Mesothelial cell of epicardium (in vitro differentiated cells): ENCODE results near the gene CAPRIN2. TPM values are rescaled to one million over a fixed set of nuclear protein-coding genes. Genes with fewer than 3 reads are reported as not detected.
A peak's percentile ranks its signal among the peaks of the same experiment; 100 is the strongest.

Source experiments
- DNase-seq, 2 experiments: peaks; one replicate each; pipeline ENCODE4 v3.0.0; 2021; ENCODE audit warnings: low spot score in 2 of 2; ENCODE audit not compliant: unreplicated experiment in 2 of 2
- H3K27ac Mint-ChIP-seq: 2 replicates; pipeline ENCODE4 v1.8.0; 2021; ENCODE audit warnings: mixed read lengths
- H3K27me3 Mint-ChIP-seq: 2 replicates; pipeline ENCODE4 v1.8.0; 2021; ENCODE audit warnings: low read depth, mixed read lengths
- H3K36me3 Mint-ChIP-seq: 2 replicates; pipeline ENCODE4 v1.8.0; 2021; ENCODE audit warnings: mixed read lengths
- H3K4me1 Mint-ChIP-seq: 2 replicates; pipeline ENCODE4 v1.8.0; 2021; ENCODE audit warnings: mixed read lengths
- H3K4me3 Mint-ChIP-seq: 2 replicates; pipeline ENCODE4 v1.8.0; 2021; ENCODE audit warnings: mild to moderate bottlenecking, moderate library complexity, mixed read lengths
- H3K9me3 Mint-ChIP-seq: 2 replicates; pipeline ENCODE4 v1.8.0; 2021; ENCODE audit warnings: mixed read lengths
- total RNA-seq: library from RNA; stranded (reverse); gene quantifications from 3 replicates; pipeline ENCODE4 v1.2.1, GENCODE V29; 2021
- TF ChIP-seq, protein P1 (sequence below): fragments of 200-600 bp; sonication (generic); IDR thresholded peaks from one replicate; pipeline ENCODE4 v1.5.0; 2021; ENCODE audit warnings: antibody characterized with exemption; ENCODE audit not compliant: unreplicated experiment

CAPRIN2 gene
- total RNA-seq, 1 donor from 2014 or later: 41.4 TPM

DNA sequence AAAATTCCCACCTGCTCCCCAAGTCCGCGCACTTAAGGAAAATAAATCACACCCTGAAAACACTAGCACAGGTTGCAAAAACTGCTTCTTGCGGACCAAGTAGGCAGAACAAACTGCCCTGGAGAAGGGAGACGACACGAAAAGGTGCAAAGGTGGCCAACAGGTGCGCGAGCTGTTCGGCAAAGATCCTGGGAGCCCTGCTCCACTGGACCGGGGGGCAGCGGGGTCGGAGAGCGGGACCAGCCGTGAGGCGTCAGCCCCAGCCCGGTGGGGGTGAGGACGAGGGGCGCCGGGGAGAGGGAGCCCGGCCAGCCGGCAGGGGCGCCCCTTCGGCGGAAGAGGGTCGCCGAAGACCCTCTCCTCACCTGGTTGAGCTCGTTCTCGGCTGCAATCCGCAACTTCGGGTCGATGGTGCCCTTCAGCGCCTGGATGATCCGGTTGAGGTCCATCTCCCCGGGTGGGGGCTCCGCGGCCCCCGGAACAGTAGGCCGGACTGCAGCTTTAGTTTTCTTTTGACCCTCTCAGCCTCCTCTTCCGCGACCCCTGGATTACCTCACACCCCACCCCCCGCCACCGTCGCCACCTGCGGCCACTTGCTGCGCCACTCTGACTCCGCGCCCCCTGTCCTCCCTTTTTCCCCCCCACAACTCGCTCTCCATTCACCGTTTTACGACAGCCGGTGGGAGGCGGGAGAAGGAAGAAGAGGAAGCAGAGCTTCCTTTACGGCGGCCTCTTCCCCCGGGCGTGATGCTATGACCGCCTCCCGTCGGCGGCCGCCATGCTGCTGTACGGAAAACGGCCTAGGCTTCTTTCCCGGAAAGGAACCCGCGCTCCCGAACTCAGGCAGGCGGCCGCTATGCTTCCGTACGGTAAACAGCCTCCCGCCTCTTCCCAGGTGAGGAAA lies 59.3 kb downstream of the CAPRIN2 start, which contains the start of gene IPO8:
Gene IPO8, minus strand, starts transcription at position 671 of the 904 bp plus-strand sequence. Its CDS starts 222 bp downstream, at position 449.
- TF ChIP-seq, protein P1, sequence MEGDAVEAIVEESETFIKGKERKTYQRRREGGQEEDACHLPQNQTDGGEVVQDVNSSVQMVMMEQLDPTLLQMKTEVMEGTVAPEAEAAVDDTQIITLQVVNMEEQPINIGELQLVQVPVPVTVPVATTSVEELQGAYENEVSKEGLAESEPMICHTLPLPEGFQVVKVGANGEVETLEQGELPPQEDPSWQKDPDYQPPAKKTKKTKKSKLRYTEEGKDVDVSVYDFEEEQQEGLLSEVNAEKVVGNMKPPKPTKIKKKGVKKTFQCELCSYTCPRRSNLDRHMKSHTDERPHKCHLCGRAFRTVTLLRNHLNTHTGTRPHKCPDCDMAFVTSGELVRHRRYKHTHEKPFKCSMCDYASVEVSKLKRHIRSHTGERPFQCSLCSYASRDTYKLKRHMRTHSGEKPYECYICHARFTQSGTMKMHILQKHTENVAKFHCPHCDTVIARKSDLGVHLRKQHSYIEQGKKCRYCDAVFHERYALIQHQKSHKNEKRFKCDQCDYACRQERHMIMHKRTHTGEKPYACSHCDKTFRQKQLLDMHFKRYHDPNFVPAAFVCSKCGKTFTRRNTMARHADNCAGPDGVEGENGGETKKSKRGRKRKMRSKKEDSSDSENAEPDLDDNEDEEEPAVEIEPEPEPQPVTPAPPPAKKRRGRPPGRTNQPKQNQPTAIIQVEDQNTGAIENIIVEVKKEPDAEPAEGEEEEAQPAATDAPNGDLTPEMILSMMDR: peak; percentile 34
- H3K27ac Mint-ChIP-seq: peak within 1 kb of the TSS; percentile 89

DNA sequence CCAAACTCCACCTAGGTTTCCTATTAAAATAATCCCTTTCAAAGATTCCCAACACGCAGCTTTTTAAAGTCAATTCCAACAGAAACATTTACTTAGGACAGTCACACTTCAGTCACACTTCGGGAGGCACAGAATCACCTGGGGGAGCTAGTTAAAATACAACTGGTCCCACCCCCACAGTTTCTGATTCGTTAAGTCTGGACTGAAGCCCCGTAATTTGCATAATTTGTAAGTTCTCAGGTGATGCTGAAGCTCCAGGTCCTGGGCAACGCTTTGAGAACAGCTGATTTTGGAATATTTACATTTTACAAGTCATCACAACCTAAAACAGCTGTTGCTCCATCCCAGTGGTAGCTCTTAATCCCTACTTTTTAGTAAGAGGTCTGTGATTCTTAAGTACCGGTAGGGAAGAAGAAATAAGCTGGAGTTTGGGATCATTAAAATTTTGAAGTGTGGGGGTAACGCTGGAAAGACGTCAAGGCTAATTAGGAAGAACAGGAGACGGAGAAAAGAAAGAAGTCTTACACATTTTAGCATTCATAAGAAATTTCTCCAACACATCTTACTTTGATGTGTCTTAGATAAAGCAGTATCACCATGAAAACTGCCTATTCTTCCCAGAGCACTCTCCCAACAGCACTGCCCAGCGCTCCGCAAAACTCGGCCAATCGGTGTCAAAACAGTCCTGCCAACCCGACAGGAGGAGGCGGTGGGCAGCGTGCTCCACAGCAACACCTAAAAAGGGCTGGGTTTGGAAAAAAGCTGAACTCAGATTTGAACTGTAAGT lies 60.1 kb downstream of the CAPRIN2 start:
- Mint-ChIP-seq H3K36me3 (no peaks in the 10 kb centered on the region), H3K9me3 (no peaks in the 10 kb centered on the region), H3K4me1 (peaks cover 34% of the 10 kb centered on the region), H3K27ac (peak overlapping the region; percentile 79), H3K4me3 (peak overlapping the region; percentile 94), H3K27me3 (no peaks in the 10 kb centered on the region)
- peak in 1 of 2 experiments; percentile 51 for DNase-seq
- TF ChIP-seq, protein P1: no peak

More for the DNA sequence above, 59.3 kb downstream of the CAPRIN2 start, which contains the start of gene IPO8:
- peak; percentile 76 to 88 for DNase-seq
- Mint-ChIP-seq H3K9me3 (no peaks in the 10 kb centered on the region), H3K27me3 (no peaks in the 10 kb centered on the region), H3K4me1 (peaks cover 34% of the 10 kb centered on the region), H3K36me3 (no peaks in the 10 kb centered on the region), H3K4me3 (peak within 1 kb of the TSS; percentile 94)

DNA sequence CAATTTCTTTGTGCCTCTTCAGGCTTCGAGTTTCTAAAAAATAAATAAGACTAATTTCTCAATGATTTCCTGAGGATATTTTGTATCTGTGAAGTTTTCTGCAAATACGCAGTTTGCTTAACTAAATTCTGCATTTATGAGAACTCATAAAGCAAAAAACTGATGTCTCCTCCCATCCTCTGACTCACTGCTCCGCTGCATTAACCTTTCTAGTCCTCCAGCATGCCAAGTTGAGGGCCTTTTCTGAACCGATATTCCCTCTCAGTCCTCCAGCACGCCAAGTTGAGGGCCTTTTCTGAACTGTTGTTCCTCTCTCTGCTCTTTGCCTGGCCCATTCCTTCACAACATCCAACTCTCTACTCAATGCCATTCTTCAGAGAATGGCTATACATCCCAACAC lies 62.3 kb downstream of the CAPRIN2 start:
- H3K36me3 Mint-ChIP-seq: peaks cover under 1% of the 10 kb centered on the region
- no peak overlapping the region for H3K27ac Mint-ChIP-seq
- H3K27me3 Mint-ChIP-seq: no peaks in the 10 kb centered on the region
- H3K4me1 Mint-ChIP-seq: peaks cover 34% of the 10 kb centered on the region
- DNase-seq: no peak
- no peaks in the 10 kb centered on the region for H3K9me3 Mint-ChIP-seq
- TF ChIP-seq, protein P1: no peak
- no peak overlapping the region for H3K4me3 Mint-ChIP-seq

DNA sequence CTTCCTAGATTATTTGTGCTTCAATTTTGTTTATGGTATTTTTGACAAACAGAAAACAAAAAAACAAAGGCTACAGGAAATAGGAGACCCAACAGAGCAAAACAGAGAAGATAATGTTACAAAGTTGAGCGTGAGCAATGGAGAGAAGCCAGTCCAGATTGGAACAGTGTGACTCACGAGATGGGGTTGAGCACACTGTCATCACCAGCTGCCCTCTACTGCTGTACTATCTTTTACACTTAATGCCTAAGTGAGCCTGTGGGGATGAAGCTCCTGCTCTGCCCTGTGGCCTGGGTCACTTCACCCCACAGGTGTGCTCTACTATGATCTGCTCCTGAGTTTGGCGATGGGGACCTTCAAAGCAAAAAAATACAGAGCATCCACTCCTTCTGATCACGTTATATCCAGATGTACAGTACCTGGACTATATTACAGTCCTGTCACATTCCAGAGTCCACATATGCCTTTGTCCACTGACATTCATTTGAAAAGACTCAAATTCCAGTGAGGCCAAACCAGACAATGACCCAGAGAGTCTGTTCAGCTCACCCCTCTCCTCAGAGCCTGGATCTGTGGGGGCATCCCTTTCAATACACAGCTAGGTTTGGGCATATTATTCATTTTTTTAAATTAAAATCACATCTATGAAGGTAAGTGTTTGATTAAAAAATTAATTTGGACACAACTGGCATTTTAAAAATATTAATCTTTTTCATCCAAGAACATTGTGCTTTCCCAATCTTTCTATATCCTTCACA lies 63.5 kb downstream of the CAPRIN2 start:
- DNase-seq: no peak
- Mint-ChIP-seq H3K9me3 (no peaks in the 10 kb centered on the region), H3K36me3 (peaks cover 4% of the 10 kb centered on the region), H3K4me1 (peaks cover 33% of the 10 kb centered on the region), H3K4me3 (no peak overlapping the region), H3K27ac (no peak overlapping the region), H3K27me3 (no peaks in the 10 kb centered on the region)
- TF ChIP-seq, protein P1: no peak

DNA sequence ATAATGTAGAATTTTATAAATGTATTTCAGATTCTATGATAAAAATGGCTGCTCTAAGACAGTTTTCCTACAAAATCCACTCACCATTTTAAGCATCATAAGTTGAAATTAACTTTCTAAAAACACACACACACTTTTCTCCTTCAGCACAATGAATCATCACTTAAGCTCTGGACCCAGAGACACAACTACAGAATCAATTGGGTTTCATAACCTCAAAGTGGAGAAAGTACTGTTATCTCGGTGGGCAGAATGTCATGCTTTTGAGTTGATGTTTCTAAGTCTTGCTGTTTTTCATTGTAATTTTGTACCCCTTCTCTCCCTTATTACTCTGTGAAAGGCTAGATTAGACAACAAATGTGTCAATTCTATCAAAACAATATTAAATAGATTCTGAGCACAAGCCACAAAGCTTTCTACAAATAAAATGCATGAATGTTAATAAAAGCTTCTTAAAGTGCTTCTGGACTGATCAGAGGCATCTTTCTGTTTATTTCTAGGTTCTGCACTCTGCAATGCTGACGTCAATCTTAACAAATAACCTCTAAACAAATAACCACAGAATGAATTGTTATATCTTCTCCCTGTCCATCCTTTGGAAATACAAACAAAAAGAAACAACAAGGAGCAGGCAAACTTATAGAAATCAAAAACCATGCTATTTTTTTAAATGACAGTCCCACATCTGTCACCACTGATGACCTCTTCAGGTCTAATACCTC lies 67.3 kb downstream of the CAPRIN2 start:
- TF ChIP-seq, protein P1: no peak
- peaks cover 4% of the 10 kb centered on the region for H3K36me3 Mint-ChIP-seq
- no peak overlapping the region for H3K4me3 Mint-ChIP-seq
- DNase-seq: no peak
- no peaks in the 10 kb centered on the region for H3K27me3 Mint-ChIP-seq
- no peaks in the 10 kb centered on the region for H3K9me3 Mint-ChIP-seq
- H3K27ac Mint-ChIP-seq: no peak overlapping the region
- H3K4me1 Mint-ChIP-seq: peaks cover 8% of the 10 kb centered on the region
